H1 (cell line): Measurements from ENCODE around the gene MYO15A. TPM values are rescaled to one million over a fixed set of nuclear protein-coding genes. Genes with fewer than 3 reads are reported as not detected.

Source experiments
- CTCF ChIA-PET: fragments of 300-600 bp; sonication (Branson Sonifier 250); formaldehyde crosslinking; loops from one replicate; lab custom pipeline; 2021; ENCODE audit not compliant: partially characterized antibody; lab: Charles Lee
- POLR2A ChIA-PET: fragments of 300-600 bp; sonication (Branson Sonifier 250); formaldehyde crosslinking; loops from one replicate; lab custom pipeline; 2021; ENCODE audit warnings: inconsistent platforms; ENCODE audit not compliant: partially characterized antibody; lab: Charles Lee
- DNase-seq, 2 experiments: peaks; one replicate each; pipeline versions ENCODE4 v3.0.0 to v3.0.0-alpha.2; 2010 to 2022; ENCODE audit warnings: low spot score in 2 of 2, low read depth in 1 of 2, mixed read lengths in 1 of 2
- FAIRE-seq: peaks from 2 replicates; lab custom pipeline; 2011; peaks lifted over from hg19 to GRCh38; lab: Jason Lieb, UNC
- H2AFZ ChIP-seq: 2 replicates; pipeline ENCODE4 v1.8.1; 2012; ENCODE audit warnings: low read length, inconsistent platforms
- H2AK5ac ChIP-seq: 2 replicates; pipeline ENCODE4 v1.6.1; 2013; ENCODE audit warnings: low read depth, low read length
- H2BK120ac ChIP-seq: replicated peaks from 2 replicates; pipeline ENCODE3; 2013; ENCODE audit warnings: low read depth, low read length, inconsistent platforms
- H2BK12ac ChIP-seq: 2 replicates; pipeline ENCODE4 v1.6.1; 2013; ENCODE audit warnings: low read depth, low read length
- H2BK15ac ChIP-seq: 2 replicates; pipeline ENCODE4 v1.6.1; 2013; ENCODE audit warnings: low read length
- H2BK20ac ChIP-seq: 2 replicates; pipeline ENCODE4 v1.6.1; 2013; ENCODE audit warnings: low read length
- H2BK5ac ChIP-seq: 2 replicates; pipeline ENCODE4 v1.6.1; 2013; ENCODE audit warnings: low read depth, low read length
- H3K14ac ChIP-seq: 2 replicates; pipeline ENCODE4 v1.6.1; 2013; ENCODE audit warnings: inconsistent platforms; ENCODE audit not compliant: insufficient read length
- H3K18ac ChIP-seq: 2 replicates; pipeline ENCODE4 v1.6.1; 2013; ENCODE audit warnings: low read length; ENCODE audit errors: extremely low read depth
- H3K23ac ChIP-seq: 2 replicates; pipeline ENCODE4 v1.6.1; 2013; ENCODE audit warnings: inconsistent platforms; ENCODE audit not compliant: insufficient read length
- H3K23me2 ChIP-seq: 2 replicates; pipeline ENCODE4 v1.6.1; 2013; ENCODE audit warnings: low read depth, low read length
- H3K27ac ChIP-seq: 2 replicates; pipeline ENCODE4 v1.6.1; 2011; ENCODE audit warnings: low read depth, low read length, inconsistent platforms
- H3K27me3 ChIP-seq, 4 experiments: replicated peaks in 1 of 4; 1 replicate in 1 of 4; 2 replicates in 3 of 4; pipeline versions ENCODE4 v1.6.1 to v1.8.1; 2011 to 2013; ENCODE audit warnings: low read length in 3 of 4, mild to moderate bottlenecking in 3 of 4, inconsistent platforms in 2 of 4, mixed read lengths in 2 of 4, moderate library complexity in 1 of 4; ENCODE audit not compliant: control insufficient read depth in 3 of 4, insufficient read depth in 3 of 4; ENCODE audit errors: extremely low read depth in 1 of 4
- H3K36me3 ChIP-seq, 4 experiments: 2 replicates each; pipeline versions ENCODE4 v1.6.1 to v1.8.1; 2011 to 2013; ENCODE audit warnings: mild to moderate bottlenecking in 4 of 4, low read length in 3 of 4, moderate library complexity in 2 of 4, control low read depth in 1 of 4, inconsistent platforms in 1 of 4; ENCODE audit not compliant: insufficient read depth in 4 of 4, control insufficient read depth in 2 of 4
- H3K4ac ChIP-seq: replicated peaks from 2 replicates; pipeline ENCODE3; 2013; ENCODE audit warnings: low read length, low read depth, mixed read lengths, inconsistent platforms; ENCODE audit not compliant: insufficient read length
- H3K4me1 ChIP-seq, 4 experiments: replicated peaks in 1 of 4; 1 replicate in 1 of 4; 2 replicates in 3 of 4; pipeline versions ENCODE4 v1.6.1 to v1.8.1; 2011 to 2013; ENCODE audit warnings: low read length in 3 of 4, inconsistent platforms in 2 of 4, mixed read lengths in 1 of 4; ENCODE audit not compliant: insufficient read depth in 4 of 4, control insufficient read depth in 3 of 4
- H3K4me2 ChIP-seq, 2 experiments: 2 replicates each; pipeline versions ENCODE4 v1.6.1 to v1.8.1; 2011 to 2013; ENCODE audit warnings: low read depth in 2 of 2, low read length in 2 of 2, control low read depth in 1 of 2, inconsistent platforms in 1 of 2, mild to moderate bottlenecking in 1 of 2; ENCODE audit not compliant: insufficient read depth in 1 of 2
- H3K4me3 ChIP-seq, 4 experiments: fragments of 200-600, 300-600 bp in 1 of 4; sonication (generic), shearing (Covaris generic), sonication (Bioruptor Twin) in 1 of 4; 2 replicates each; pipeline versions ENCODE4 v1.5.1 to v1.8.1; 2011 to 2016; ENCODE audit warnings: low read length in 4 of 4, low read depth in 3 of 4, control low read depth in 2 of 4, inconsistent platforms in 2 of 4, mild to moderate bottlenecking in 2 of 4, mixed read lengths in 1 of 4, moderate library complexity in 1 of 4; ENCODE audit not compliant: insufficient read depth in 2 of 4; ENCODE audit errors: extremely low read depth in 1 of 4
- H3K56ac ChIP-seq: replicated peaks from 2 replicates; pipeline ENCODE3; 2013; ENCODE audit warnings: low read depth, mild to moderate bottlenecking, mixed read lengths, low read length, inconsistent platforms; ENCODE audit not compliant: insufficient read length
- H3K79me1 ChIP-seq: 2 replicates; pipeline ENCODE4 v1.6.1; 2013; ENCODE audit warnings: low read depth, low read length, control low read depth
- H3K79me2 ChIP-seq, 2 experiments: 2 replicates each; pipeline versions ENCODE4 v1.6.1 to v1.8.1; 2012 to 2013; ENCODE audit warnings: low read length in 2 of 2, mild to moderate bottlenecking in 2 of 2, inconsistent platforms in 1 of 2; ENCODE audit not compliant: insufficient read depth in 2 of 2, control insufficient read depth in 1 of 2
- H3K9ac ChIP-seq, 4 experiments: replicated peaks in 1 of 4; 1 replicate in 1 of 4; 2 replicates in 3 of 4; pipeline versions ENCODE4 v1.6.1 to v1.8.1; 2011 to 2013; ENCODE audit warnings: low read depth in 3 of 4, low read length in 3 of 4, control low read depth in 2 of 4, mild to moderate bottlenecking in 2 of 4, moderate library complexity in 2 of 4, inconsistent platforms in 1 of 4; ENCODE audit errors: extremely low read depth in 1 of 4
- H3K9me3 ChIP-seq, 2 experiments: 2 replicates each; pipeline versions ENCODE4 v1.6.1 to v1.8.1; 2012 to 2013; ENCODE audit warnings: mild to moderate bottlenecking in 2 of 2, moderate library complexity in 2 of 2, control low read depth in 1 of 2, inconsistent platforms in 1 of 2, low read depth in 1 of 2, low read length in 1 of 2, mixed read lengths in 1 of 2; ENCODE audit not compliant: insufficient read depth in 2 of 2
- H4K20me1 ChIP-seq, 2 experiments: replicated peaks in 1 of 2; 2 replicates each; pipeline versions ENCODE3 to v1.8.1; 2011 to 2013; ENCODE audit warnings: inconsistent platforms in 2 of 2, low read length in 2 of 2, mild to moderate bottlenecking in 1 of 2; ENCODE audit not compliant: insufficient read depth in 2 of 2, control insufficient read depth in 1 of 2
- H4K5ac ChIP-seq: 2 replicates; pipeline ENCODE4 v1.6.1; 2013; ENCODE audit warnings: low read length, low read depth, mixed read lengths, inconsistent platforms; ENCODE audit not compliant: insufficient read length
- H4K8ac ChIP-seq: 2 replicates; pipeline ENCODE4 v1.8.0; 2013; ENCODE audit warnings: mild to moderate bottlenecking, moderate library complexity, low read length, inconsistent platforms; ENCODE audit not compliant: insufficient read depth; ENCODE audit errors: extremely low read depth
- H4K91ac ChIP-seq: replicated peaks from 2 replicates; pipeline ENCODE3; 2013; ENCODE audit warnings: low read length, mixed read lengths, inconsistent platforms; ENCODE audit not compliant: insufficient read length
- CBX5 ChIP-seq: fragments of 300-800, 300-1000 bp; sonication (generic); IDR thresholded peaks from 2 replicates; pipeline ENCODE4 v1.7.1; 2016; ENCODE audit warnings: antibody characterized with exemption, low read length, low read depth
- CEBPB ChIP-seq: IDR thresholded peaks from 2 replicates; pipeline ENCODE4 v1.6.1; 2012; ENCODE audit warnings: low read depth, low read length
- CHD2 ChIP-seq: IDR thresholded peaks from 2 replicates; pipeline ENCODE4 v1.6.1; 2012; ENCODE audit warnings: low read length, improper control_type of control experiment
- EGR1 ChIP-seq: IDR thresholded peaks from 2 replicates; pipeline ENCODE4 v1.6.1; 2011; ENCODE audit warnings: low read depth, low read length, borderline replicate concordance
- JUN ChIP-seq: IDR thresholded peaks from 2 replicates; pipeline ENCODE4 v1.6.1; 2011; ENCODE audit warnings: low read depth, mild to moderate bottlenecking, improper control_type of control experiment, low read length
- KDM5A ChIP-seq: fragments of 200-600 bp; IDR thresholded peaks from 2 replicates; pipeline ENCODE4 v1.7.1; 2012; ENCODE audit warnings: mild to moderate bottlenecking, low read length, inconsistent platforms, mixed read lengths
- MAFK ChIP-seq: IDR thresholded peaks from 2 replicates; pipeline ENCODE4 v1.6.1; 2012; ENCODE audit warnings: low read depth, mild to moderate bottlenecking, improper control_type of control experiment, low read length
- NANOG ChIP-seq: IDR thresholded peaks from 2 replicates; pipeline ENCODE4 v1.6.1; 2011; ENCODE audit warnings: low read length, low read depth, mild to moderate bottlenecking, inconsistent platforms; ENCODE audit not compliant: insufficient read depth, poor library complexity, severe bottlenecking
- POLR2A ChIP-seq, 2 experiments: IDR thresholded peaks; 1 replicate in 1 of 2; 2 replicates in 1 of 2; pipeline ENCODE4 v1.6.1; 2011; ENCODE audit warnings: low read depth in 2 of 2, low read length in 2 of 2, mild to moderate bottlenecking in 2 of 2; ENCODE audit errors: control extremely low read depth in 1 of 2
- POU5F1 ChIP-seq: IDR thresholded peaks from 2 replicates; pipeline ENCODE4 v1.6.1; 2011; ENCODE audit warnings: low read depth, mild to moderate bottlenecking, low read length, moderate library complexity
- RBBP5 ChIP-seq: IDR thresholded peaks from 2 replicates; pipeline ENCODE4 v1.7.1; 2012; ENCODE audit warnings: low read depth, mild to moderate bottlenecking, inconsistent platforms, low read length, moderate library complexity, borderline replicate concordance
- RNF2 ChIP-seq: fragments of 200-900, 300-1000 bp; sonication (generic); IDR thresholded peaks from 2 replicates; pipeline ENCODE4 v1.7.1; 2016; ENCODE audit warnings: borderline replicate concordance, low read depth, mild to moderate bottlenecking, antibody characterized with exemption, low read length; ENCODE audit not compliant: poor library complexity, severe bottlenecking; ENCODE audit errors: missing control alignments
- SIX5 ChIP-seq: IDR thresholded peaks from 2 replicates; pipeline ENCODE4 v1.6.1; 2011; ENCODE audit warnings: mild to moderate bottlenecking, low read depth, low read length
- SP2 ChIP-seq: IDR thresholded peaks from 2 replicates; pipeline ENCODE4 v1.6.1; 2012; ENCODE audit warnings: mild to moderate bottlenecking, low read length, inconsistent platforms
- TAF1 ChIP-seq: IDR thresholded peaks from 2 replicates; pipeline ENCODE4 v1.6.1; 2011; ENCODE audit warnings: mild to moderate bottlenecking, low read depth, low read length
- TBP ChIP-seq: IDR thresholded peaks from 2 replicates; pipeline ENCODE4 v1.6.1; 2011; ENCODE audit warnings: low read depth, low read length, improper control_type of control experiment
- WGBS, 2 experiments: shearing (Covaris generic) in 1 of 2; methylation state at CpG; one replicate each; pipeline versions ENCODE4 v1.1.6 to v1.1.7; 2013 to 2015; ENCODE audit warnings: low lambda C conversion rate in 2 of 2, mixed read lengths in 2 of 2, inconsistent platforms in 1 of 2, low coverage in 1 of 2, missing lambda C conversion rate in 1 of 2; ENCODE audit not compliant: insufficient replicate concordance in 2 of 2, insufficient coverage in 1 of 2, insufficient read length in 1 of 2; ENCODE audit errors: extremely low coverage in 1 of 2, missing lambda C conversion rate in 1 of 2; 5-methylcytosine and 5-hydroxymethylcytosine counted together
- polyA plus RNA-seq, 7 experiments: library from polyadenylated mRNA; depleted of rRNA in 3 of 7; stranded (reverse) in 5 of 7; unstranded in 2 of 7; fragments of >200 nt in 5 of 7; fragments of 200-250 nt in 2 of 7; gene quantifications; 1 replicate in 5 of 7; 2 replicates in 1 of 7; 4 replicates in 1 of 7; pipeline versions ENCODE4 v1.2.1 to v1.2.3, GENCODE V29; 2011 to 2013; ENCODE audit warnings: missing spikeins in 2 of 7, mixed read lengths in 2 of 7
- total RNA-seq: library from RNA; stranded (reverse); fragmentation: NEBNext Ultra II Directional; extraction: Animal tissue kit (Norgen Biotek cat#: 25700); gene quantifications from 2 replicates; pipeline ENCODE4 v1.2.1, GENCODE V29; 2021

MYO15A gene
- total and polyA plus RNA-seq, 2 of the 8 experiments (the other 6 are each of a cell fraction or from before 2014, with no cell fraction given) = 1.6 to 4.2 TPM

GRCh38 chr17:18167421-18167820 lies 58.9 kb downstream of the MYO15A start:
- Histone ChIP-seq H2BK15ac (no peak overlapping the region), H3K18ac (no peak overlapping the region), H3K27me3 (no peaks in the 10 kb centered on the region), H3K4ac (no peak overlapping the region), H4K8ac (no peak overlapping the region), H4K5ac (no peak overlapping the region), H3K4me2 (no peak overlapping the region), H3K56ac (no peak overlapping the region), H2BK20ac (no peak overlapping the region), H3K36me3 (no peaks in the 10 kb centered on the region), H3K23me2 (no peaks in the 10 kb centered on the region), H3K14ac (no peak overlapping the region), H2BK5ac (no peak overlapping the region), H4K20me1 (no peaks in the 10 kb centered on the region), H2BK120ac (no peak overlapping the region), H3K79me2 (no peaks in the 10 kb centered on the region), H3K79me1 (no peaks in the 10 kb centered on the region), H3K27ac (no peak overlapping the region), H3K9ac (no peak overlapping the region; a peak in 1 of 7 replicates), H3K9me3 (no peaks in the 10 kb centered on the region), H4K91ac (no peak overlapping the region), H2AK5ac (no peak overlapping the region), H3K4me1 (no peaks in the 10 kb centered on the region; a peak in 1 of 7 replicates), H3K23ac (no peak overlapping the region), H3K4me3 (no peak overlapping the region), H2BK12ac (no peak overlapping the region), H2AFZ (no peak overlapping the region)
- DNase-seq = no peak
- CTCF ChIA-PET = interaction anchor here (1.4 to 3.4 kb wide), 3 partner anchors 10 to 24 kb away, joined by 3 to 12 read pairs (median 4); partner anchors contain the start of gene ALKBH5
- POLR2A ChIA-PET = interaction anchor here (0.9 kb wide), 1 partner anchor 15 kb away, joined by 4 read pairs; the partner anchor contains the start of gene ALKBH5
- 91% methylated on average over 10 of the region's 10 CpGs; no CpG with 5 or more reads in 1 of the 2 experiments for WGBS, 2 experiments
- no peak for FAIRE-seq
- TF ChIP-seq TAF1 (no peak), RBBP5 (no peak), CHD2 (no peak), POU5F1 (no peak), SP2 (no peak), NANOG (no peak), POLR2A (IDR thresholded peaks at IDR 0.05; ENCODE audit: control extremely low read depth in 1 of 2, low read depth in 2 of 2, low read length in 2 of 2) (no peak), SIX5 (no peak), CBX5 (no peak), KDM5A (no peak), MAFK (no peak), TBP (no peak), EGR1 (no peak), CEBPB (no peak), JUN (no peak), RNF2 (no peak)
